NCI-H128 (cell line): Measurements from ENCODE around the gene TEAD1.
A peak's percentile ranks its signal among the peaks of the same experiment; 100 is the strongest.

Experiments used
- DNase-seq: peaks from one replicate; lab custom pipeline; 2025; ENCODE audit not compliant: unreplicated experiment; lab: John Stamatoyannopoulos, UW

Gene TEAD1

GRCh38 chr11:12706545-12707499 is 32.6 kb downstream of the TEAD1 start:
- DNase-seq, result peak; percentile 45

GRCh38 chr11:12707500-12707880 is 33.3 kb downstream of the TEAD1 start:
- DNase-seq, result no peak

GRCh38 chr11:12711496-12711895 is 37.3 kb downstream of the TEAD1 start:
- DNase-seq, result no peak

- DNase-seq, result no peak
Observed at GRCh38 chr11:12712132-12712531, 37.9 kb downstream of the TEAD1 start.

- DNase-seq, result no peak
Observed at GRCh38 chr11:12715131-12715530, 40.9 kb downstream of the TEAD1 start.

- no peak for DNase-seq
Observed at GRCh38 chr11:12715941-12716340, 41.7 kb downstream of the TEAD1 start.

- no peak for DNase-seq
Observed at GRCh38 chr11:12716816-12717215, 42.6 kb downstream of the TEAD1 start.

GRCh38 chr11:12717851-12718291 is 43.6 kb downstream of the TEAD1 start:
- DNase-seq, result no peak

GRCh38 chr11:12719221-12719620 is 45.0 kb downstream of the TEAD1 start:
- no peak for DNase-seq

GRCh38 chr11:12721816-12722604 is 47.8 kb downstream of the TEAD1 start:
- peak; percentile 55 for DNase-seq

GRCh38 chr11:12723421-12724300 is 49.4 kb downstream of the TEAD1 start:
- DNase-seq, result no peak

- DNase-seq, result peak; percentile 81
Observed at GRCh38 chr11:12724301-12725054, 50.3 kb downstream of the TEAD1 start.

- DNase-seq, result no peak
Observed at GRCh38 chr11:12725055-12725862, 51.0 kb downstream of the TEAD1 start.

- no peak for DNase-seq
Observed at GRCh38 chr11:12725863-12726682, 51.9 kb downstream of the TEAD1 start.

- no peak for DNase-seq
Observed at GRCh38 chr11:12727563-12728211, 53.5 kb downstream of the TEAD1 start.

- no peak for DNase-seq
Observed at GRCh38 chr11:12728417-12728816, 54.2 kb downstream of the TEAD1 start.

- no peak for DNase-seq
Observed at GRCh38 chr11:12729941-12730340, 55.7 kb downstream of the TEAD1 start.

GRCh38 chr11:12731841-12732336 is 57.7 kb downstream of the TEAD1 start:
- no peak for DNase-seq
